GM23338 (cell line): ENCODE results near the gene CDH4.

ENCODE experiments used
- CREB1 ChIP-seq: fragments of 250-450 bp; sonication (Bioruptor Pico); IDR thresholded peaks from 2 replicates; pipeline ENCODE4 v1.5.0; 2020; ENCODE audit warnings: low read depth, mild to moderate bottlenecking, moderate library complexity
- CTCF ChIP-seq, 2 experiments: fragments of 200-600 bp in 1 of 2; sonication (generic) in 1 of 2; conservative IDR thresholded peaks; 2 replicates each; pipeline versions ENCODE4 v1.5.1 to v1.6.1; 2016 to 2017; ENCODE audit warnings: antibody characterized with exemption in 2 of 2, low read depth in 2 of 2, mild to moderate bottlenecking in 2 of 2, moderate library complexity in 1 of 2
- EZH2 ChIP-seq: fragments of 200-600 bp; sonication (generic); IDR thresholded peaks from one replicate; pipeline ENCODE4 v1.8.0; 2017; ENCODE audit warnings: antibody characterized with exemption, mild to moderate bottlenecking, low read depth; ENCODE audit not compliant: unreplicated experiment
- EZH2phosphoT487 ChIP-seq: fragments of 200-600 bp; sonication (generic); IDR thresholded peaks from one replicate; pipeline ENCODE4 v1.8.1; 2018; ENCODE audit warnings: antibody characterized with exemption; ENCODE audit not compliant: unreplicated experiment
- JUNB ChIP-seq: IDR thresholded peaks from one replicate; pipeline ENCODE4 v1.6.1; 2016; ENCODE audit warnings: antibody characterized with exemption; ENCODE audit not compliant: unreplicated experiment
- POLR2AphosphoS5 ChIP-seq: IDR thresholded peaks from 2 replicates; pipeline ENCODE4 v1.6.1; 2016; ENCODE audit warnings: antibody characterized with exemption, low read depth
- STAT1 ChIP-seq: IDR thresholded peaks from one replicate; pipeline ENCODE4 v1.6.1; 2016; ENCODE audit warnings: antibody characterized with exemption; ENCODE audit not compliant: unreplicated experiment
- TF ChIP-seq, protein P1 (sequence below): IDR thresholded peaks from one replicate; pipeline ENCODE4 v1.6.1; 2018; ENCODE audit warnings: antibody characterized with exemption; ENCODE audit not compliant: unreplicated experiment
- TF ChIP-seq, protein P2 (sequence below): IDR thresholded peaks from 2 replicates; pipeline ENCODE4 v1.6.1; 2016; ENCODE audit warnings: antibody characterized with exemption

GRCh38 chr20:61413752-61414151 is 161.7 kb downstream of the CDH4 start:
- TF ChIP-seq EZH2 (no peak), CTCF (conservative IDR thresholded peaks at IDR 0.05; ENCODE audit: low read depth in 2 of 2) (no peak), STAT1 (no peak), CREB1 (no peak), EZH2phosphoT487 (no peak), POLR2AphosphoS5 (no peak), JUNB (no peak)
- TF ChIP-seq, protein P1, sequence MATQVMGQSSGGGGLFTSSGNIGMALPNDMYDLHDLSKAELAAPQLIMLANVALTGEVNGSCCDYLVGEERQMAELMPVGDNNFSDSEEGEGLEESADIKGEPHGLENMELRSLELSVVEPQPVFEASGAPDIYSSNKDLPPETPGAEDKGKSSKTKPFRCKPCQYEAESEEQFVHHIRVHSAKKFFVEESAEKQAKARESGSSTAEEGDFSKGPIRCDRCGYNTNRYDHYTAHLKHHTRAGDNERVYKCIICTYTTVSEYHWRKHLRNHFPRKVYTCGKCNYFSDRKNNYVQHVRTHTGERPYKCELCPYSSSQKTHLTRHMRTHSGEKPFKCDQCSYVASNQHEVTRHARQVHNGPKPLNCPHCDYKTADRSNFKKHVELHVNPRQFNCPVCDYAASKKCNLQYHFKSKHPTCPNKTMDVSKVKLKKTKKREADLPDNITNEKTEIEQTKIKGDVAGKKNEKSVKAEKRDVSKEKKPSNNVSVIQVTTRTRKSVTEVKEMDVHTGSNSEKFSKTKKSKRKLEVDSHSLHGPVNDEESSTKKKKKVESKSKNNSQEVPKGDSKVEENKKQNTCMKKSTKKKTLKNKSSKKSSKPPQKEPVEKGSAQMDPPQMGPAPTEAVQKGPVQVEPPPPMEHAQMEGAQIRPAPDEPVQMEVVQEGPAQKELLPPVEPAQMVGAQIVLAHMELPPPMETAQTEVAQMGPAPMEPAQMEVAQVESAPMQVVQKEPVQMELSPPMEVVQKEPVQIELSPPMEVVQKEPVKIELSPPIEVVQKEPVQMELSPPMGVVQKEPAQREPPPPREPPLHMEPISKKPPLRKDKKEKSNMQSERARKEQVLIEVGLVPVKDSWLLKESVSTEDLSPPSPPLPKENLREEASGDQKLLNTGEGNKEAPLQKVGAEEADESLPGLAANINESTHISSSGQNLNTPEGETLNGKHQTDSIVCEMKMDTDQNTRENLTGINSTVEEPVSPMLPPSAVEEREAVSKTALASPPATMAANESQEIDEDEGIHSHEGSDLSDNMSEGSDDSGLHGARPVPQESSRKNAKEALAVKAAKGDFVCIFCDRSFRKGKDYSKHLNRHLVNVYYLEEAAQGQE: no peak
- TF ChIP-seq, protein P2, sequence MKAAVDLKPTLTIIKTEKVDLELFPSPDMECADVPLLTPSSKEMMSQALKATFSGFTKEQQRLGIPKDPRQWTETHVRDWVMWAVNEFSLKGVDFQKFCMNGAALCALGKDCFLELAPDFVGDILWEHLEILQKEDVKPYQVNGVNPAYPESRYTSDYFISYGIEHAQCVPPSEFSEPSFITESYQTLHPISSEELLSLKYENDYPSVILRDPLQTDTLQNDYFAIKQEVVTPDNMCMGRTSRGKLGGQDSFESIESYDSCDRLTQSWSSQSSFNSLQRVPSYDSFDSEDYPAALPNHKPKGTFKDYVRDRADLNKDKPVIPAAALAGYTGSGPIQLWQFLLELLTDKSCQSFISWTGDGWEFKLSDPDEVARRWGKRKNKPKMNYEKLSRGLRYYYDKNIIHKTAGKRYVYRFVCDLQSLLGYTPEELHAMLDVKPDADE: no peak
